ENCODE measurements around the gene FBXO42.

Gene FBXO42

GRCh38 chr1:16321176-16321867, 31.0 kb downstream of the FBXO42 start:
- DNase-seq: no peak

- DNase-seq: no peak
Measured at GRCh38 chr1:16318555-16318954, 33.7 kb downstream of the FBXO42 start.

GRCh38 chr1:16315437-16315836, 36.8 kb downstream of the FBXO42 start:
- no peak for DNase-seq

- no peak for DNase-seq
Measured at GRCh38 chr1:16307222-16307621, 45.1 kb downstream of the FBXO42 start.

GRCh38 chr1:16302709-16303627, 49.3 kb downstream of the FBXO42 start:
- DNase-seq: no peak

- DNase-seq: no peak
Measured at GRCh38 chr1:16300436-16300835, 51.8 kb downstream of the FBXO42 start.

GRCh38 chr1:16298653-16299052, 53.6 kb downstream of the FBXO42 start:
- no peak for DNase-seq

GRCh38 chr1:16296643-16297042, 55.6 kb downstream of the FBXO42 start:
- no peak for DNase-seq

- DNase-seq: no peak
Measured at GRCh38 chr1:16294219-16295212, 57.8 kb downstream of the FBXO42 start.

- no peak for DNase-seq
Measured at GRCh38 chr1:16293538-16293937, 58.7 kb downstream of the FBXO42 start.

- DNase-seq: no peak
Measured at GRCh38 chr1:16292739-16293138, 59.5 kb downstream of the FBXO42 start.

- no peak for DNase-seq
Measured at GRCh38 chr1:16289959-16290358, 62.3 kb downstream of the FBXO42 start.

- no peak for DNase-seq
Measured at GRCh38 chr1:16286122-16286521, 66.2 kb downstream of the FBXO42 start.

- no peak for DNase-seq
Measured at GRCh38 chr1:16281765-16282164, 70.5 kb downstream of the FBXO42 start.

- no peak for DNase-seq
Measured at GRCh38 chr1:16279186-16279585, 73.1 kb downstream of the FBXO42 start.

GRCh38 chr1:16276302-16277030, 75.8 kb downstream of the FBXO42 start:
- DNase-seq: no peak

GRCh38 chr1:16275591-16275990, 76.7 kb downstream of the FBXO42 start:
- DNase-seq: no peak

- DNase-seq: no peak
Measured at GRCh38 chr1:16267690-16268180, 84.5 kb downstream of the FBXO42 start.

GRCh38 chr1:16266411-16267118, 85.7 kb downstream of the FBXO42 start:
- DNase-seq: no peak

GRCh38 chr1:16262067-16262466, 90.2 kb downstream of the FBXO42 start:
- peak in 1 of 2 experiments; percentile 20 for DNase-seq

GRCh38 chr1:16260814-16261213, 91.5 kb downstream of the FBXO42 start:
- no peak for DNase-seq
